ENCODE results near the gene TBR1.

The TBR1 gene

DNA sequence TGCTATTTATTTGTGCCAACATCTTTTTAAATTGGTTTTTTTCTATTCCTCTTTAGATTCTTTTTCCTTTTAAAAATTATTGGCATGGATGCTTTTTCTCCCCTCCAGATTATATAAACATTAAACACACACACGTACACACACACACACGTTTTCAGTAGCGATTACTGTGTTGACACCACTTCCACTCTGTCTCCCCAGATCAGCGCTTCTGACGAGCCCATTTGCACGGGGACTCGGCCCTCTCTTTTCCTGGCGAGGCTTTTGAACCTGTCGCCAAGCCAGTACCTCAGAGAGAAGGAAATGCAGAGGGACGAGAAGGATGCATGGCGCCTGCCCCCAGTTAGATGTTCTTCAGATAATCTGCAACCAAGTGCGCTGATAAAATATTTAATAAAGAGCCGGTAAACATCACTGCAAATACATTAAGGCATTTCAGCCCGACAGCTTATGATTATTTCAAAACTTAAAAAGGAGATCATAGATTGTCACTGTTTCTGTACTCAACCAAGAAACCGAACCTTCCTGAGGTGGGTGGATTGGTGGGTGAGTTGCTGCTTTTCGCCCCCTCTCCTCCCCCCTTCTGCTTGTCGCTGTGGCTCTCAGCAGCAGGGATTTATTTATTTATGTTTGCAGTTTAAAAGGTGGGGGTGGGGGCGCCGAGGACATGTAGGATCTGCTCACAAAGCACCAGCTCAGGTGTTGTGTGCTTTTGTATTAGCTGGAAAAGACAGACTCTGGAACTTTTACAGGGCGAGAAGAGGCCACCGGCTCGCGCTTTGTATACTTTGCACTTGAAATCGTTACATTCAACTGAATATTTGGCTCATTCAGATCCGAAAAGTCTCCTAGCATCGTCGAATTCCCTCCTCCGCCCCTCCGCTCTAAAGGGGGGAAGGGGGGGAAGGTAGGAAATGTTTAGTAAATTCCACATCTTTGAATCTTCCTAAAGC lies 787 bp upstream of the TBR1 start:
- TF ChIP-seq EZH2 (IDR thresholded peaks at IDR 0.05; ENCODE audit: borderline replicate concordance, low read length) = no peak
- TF ChIP-seq, protein P1, sequence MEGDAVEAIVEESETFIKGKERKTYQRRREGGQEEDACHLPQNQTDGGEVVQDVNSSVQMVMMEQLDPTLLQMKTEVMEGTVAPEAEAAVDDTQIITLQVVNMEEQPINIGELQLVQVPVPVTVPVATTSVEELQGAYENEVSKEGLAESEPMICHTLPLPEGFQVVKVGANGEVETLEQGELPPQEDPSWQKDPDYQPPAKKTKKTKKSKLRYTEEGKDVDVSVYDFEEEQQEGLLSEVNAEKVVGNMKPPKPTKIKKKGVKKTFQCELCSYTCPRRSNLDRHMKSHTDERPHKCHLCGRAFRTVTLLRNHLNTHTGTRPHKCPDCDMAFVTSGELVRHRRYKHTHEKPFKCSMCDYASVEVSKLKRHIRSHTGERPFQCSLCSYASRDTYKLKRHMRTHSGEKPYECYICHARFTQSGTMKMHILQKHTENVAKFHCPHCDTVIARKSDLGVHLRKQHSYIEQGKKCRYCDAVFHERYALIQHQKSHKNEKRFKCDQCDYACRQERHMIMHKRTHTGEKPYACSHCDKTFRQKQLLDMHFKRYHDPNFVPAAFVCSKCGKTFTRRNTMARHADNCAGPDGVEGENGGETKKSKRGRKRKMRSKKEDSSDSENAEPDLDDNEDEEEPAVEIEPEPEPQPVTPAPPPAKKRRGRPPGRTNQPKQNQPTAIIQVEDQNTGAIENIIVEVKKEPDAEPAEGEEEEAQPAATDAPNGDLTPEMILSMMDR (IDR thresholded peaks at IDR 0.05; ENCODE audit: low read length) = no peak
- Histone ChIP-seq H3K27me3 (ENCODE audit: insufficient read depth, low read length) (no peaks in the 10 kb centered on the region), H3K4me3 (ENCODE audit: low read depth, low read length, poor library complexity, severe bottlenecking) (peak overlapping the region; percentile 52), H3K4me2 (ENCODE audit: low read length) (peak overlapping the region; percentile 58), H3K9me3 (ENCODE audit: low read length) (no peaks in the 10 kb centered on the region), H3K9me2 (ENCODE audit: low read depth, low read length) (no peaks in the 10 kb centered on the region), H3K9ac (ENCODE audit: low read length) (no peak overlapping the region; the same call in 1 of the 2 replicates), H3F3A (ENCODE audit: insufficient read depth, low read length) (no peaks in the 10 kb centered on the region), H3K79me2 (ENCODE audit: insufficient read depth, low read length) (no peaks in the 10 kb centered on the region), H2AFZ (ENCODE audit: low read length) (no peak overlapping the region), H3K36me3 (ENCODE audit: insufficient read depth, low read length) (peaks cover 12% of the 10 kb centered on the region), H4K20me1 (ENCODE audit: insufficient read depth, low read length) (no peaks in the 10 kb centered on the region), H3K4me1 (ENCODE audit: insufficient read depth, low read length, severe bottlenecking) (peaks cover 21% of the 10 kb centered on the region), H3K27ac (ENCODE audit: low read depth, low read length, poor library complexity, severe bottlenecking) (no peak overlapping the region)

DNA sequence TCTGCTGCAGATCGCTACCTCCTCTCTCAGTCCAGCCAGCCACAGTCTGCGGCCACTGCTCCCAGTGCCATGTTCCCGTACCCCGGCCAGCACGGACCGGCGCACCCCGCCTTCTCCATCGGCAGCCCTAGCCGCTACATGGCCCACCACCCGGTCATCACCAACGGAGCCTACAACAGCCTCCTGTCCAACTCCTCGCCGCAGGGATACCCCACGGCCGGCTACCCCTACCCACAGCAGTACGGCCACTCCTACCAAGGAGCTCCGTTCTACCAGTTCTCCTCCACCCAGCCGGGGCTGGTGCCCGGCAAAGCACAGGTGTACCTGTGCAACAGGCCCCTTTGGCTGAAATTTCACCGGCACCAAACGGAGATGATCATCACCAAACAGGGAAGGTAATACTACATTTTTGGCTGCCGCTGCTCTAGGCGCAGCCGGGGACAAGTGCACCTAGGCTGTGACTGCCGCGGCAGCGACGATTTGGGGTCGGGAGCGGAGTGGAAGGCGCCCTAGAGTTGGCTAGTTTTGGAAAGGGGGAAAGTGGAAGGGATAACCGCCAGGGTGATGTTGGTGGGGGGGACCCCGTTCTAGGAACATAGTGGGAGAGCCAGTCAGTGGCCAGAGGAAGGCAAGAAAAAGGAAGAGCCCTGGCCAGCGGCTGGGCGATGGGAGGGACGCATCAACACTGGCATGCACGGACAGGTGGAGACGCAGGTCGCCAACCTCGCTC lies 776 bp downstream of the TBR1 start:
- TF ChIP-seq, protein P1 (IDR thresholded peaks at IDR 0.05; ENCODE audit: low read length) = no peak
- no peak for TF ChIP-seq EZH2 (IDR thresholded peaks at IDR 0.05; ENCODE audit: borderline replicate concordance, low read length)
- H3K4me2 ChIP-seq (ENCODE audit: low read length) = no peak overlapping the region
- no peaks in the 10 kb centered on the region for H3K79me2 ChIP-seq (ENCODE audit: insufficient read depth, low read length)
- H3K27me3 ChIP-seq (ENCODE audit: insufficient read depth, low read length) = no peaks in the 10 kb centered on the region
- no peak overlapping the region for H3K27ac ChIP-seq (ENCODE audit: low read depth, low read length, poor library complexity, severe bottlenecking)
- H3K9ac ChIP-seq (ENCODE audit: low read length) = no peak overlapping the region
- no peak overlapping the region for H3K4me3 ChIP-seq (ENCODE audit: low read depth, low read length, poor library complexity, severe bottlenecking)
- H3K4me1 ChIP-seq (ENCODE audit: insufficient read depth, low read length, severe bottlenecking) = peaks cover 23% of the 10 kb centered on the region
- 0 out of 2 replicates have a peak, but pooled peaks cover under 1% of the 10 kb centered on the region for H3K36me3 ChIP-seq (ENCODE audit: insufficient read depth, low read length)
- no peak overlapping the region for H2AFZ ChIP-seq (ENCODE audit: low read length)
- H4K20me1 ChIP-seq (ENCODE audit: insufficient read depth, low read length) = no peaks in the 10 kb centered on the region
- H3F3A ChIP-seq (ENCODE audit: insufficient read depth, low read length) = no peaks in the 10 kb centered on the region
- no peaks in the 10 kb centered on the region for H3K9me2 ChIP-seq (ENCODE audit: low read depth, low read length)
- no peaks in the 10 kb centered on the region for H3K9me3 ChIP-seq (ENCODE audit: low read length)

DNA sequence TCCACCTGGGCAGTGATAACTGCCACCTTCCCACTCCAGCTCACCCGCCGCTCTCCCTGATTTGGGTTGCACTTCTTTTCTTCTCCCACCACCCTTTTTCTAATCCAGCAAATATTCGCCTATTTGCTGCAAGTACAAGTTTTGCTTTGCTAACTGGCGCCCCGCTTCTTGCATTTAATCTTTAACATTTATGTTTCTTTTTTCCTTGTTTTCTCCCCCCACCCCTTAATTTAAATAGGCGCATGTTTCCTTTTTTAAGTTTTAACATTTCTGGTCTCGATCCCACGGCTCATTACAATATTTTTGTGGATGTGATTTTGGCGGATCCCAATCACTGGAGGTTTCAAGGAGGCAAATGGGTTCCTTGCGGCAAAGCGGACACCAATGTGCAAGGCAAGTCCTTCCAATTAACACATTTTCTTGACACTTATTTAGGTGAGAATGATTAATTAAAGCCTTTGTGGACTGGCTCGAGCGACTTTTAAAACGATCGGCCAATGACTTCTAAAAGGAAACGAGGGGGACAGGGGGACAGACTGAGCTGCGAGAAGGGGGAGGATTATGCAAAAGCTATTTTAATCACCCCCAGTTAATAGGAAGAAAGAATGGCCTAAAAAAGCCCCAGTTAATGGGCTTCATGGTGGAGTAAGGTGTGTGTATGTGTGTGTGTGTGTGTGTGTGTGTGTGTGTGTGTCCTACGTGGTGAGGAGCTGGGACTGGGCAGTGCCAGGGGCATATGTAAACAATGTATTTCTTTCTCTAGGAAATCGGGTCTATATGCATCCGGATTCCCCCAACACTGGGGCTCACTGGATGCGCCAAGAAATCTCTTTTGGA lies 1.6 kb downstream of the TBR1 start:
- no peaks in the 10 kb centered on the region for H3K79me2 ChIP-seq (ENCODE audit: insufficient read depth, low read length)
- peaks cover 23% of the 10 kb centered on the region for H3K4me1 ChIP-seq (ENCODE audit: insufficient read depth, low read length, severe bottlenecking)
- H3K4me2 ChIP-seq (ENCODE audit: low read length) = no peak overlapping the region
- no peaks in the 10 kb centered on the region for H3K9me3 ChIP-seq (ENCODE audit: low read length)
- no peaks in the 10 kb centered on the region for H3K36me3 ChIP-seq (ENCODE audit: insufficient read depth, low read length)
- H3K27ac ChIP-seq (ENCODE audit: low read depth, low read length, poor library complexity, severe bottlenecking) = no peak overlapping the region
- H3K27me3 ChIP-seq (ENCODE audit: insufficient read depth, low read length) = no peaks in the 10 kb centered on the region
- H3K9ac ChIP-seq (ENCODE audit: low read length) = no peak overlapping the region
- no peaks in the 10 kb centered on the region for H3F3A ChIP-seq (ENCODE audit: insufficient read depth, low read length)
- no peaks in the 10 kb centered on the region for H4K20me1 ChIP-seq (ENCODE audit: insufficient read depth, low read length)
- TF ChIP-seq, protein P1 (IDR thresholded peaks at IDR 0.05; ENCODE audit: low read length) = no peak
- no peak for TF ChIP-seq EZH2 (IDR thresholded peaks at IDR 0.05; ENCODE audit: borderline replicate concordance, low read length)
- H3K9me2 ChIP-seq (ENCODE audit: low read depth, low read length) = no peaks in the 10 kb centered on the region
- no peak overlapping the region for H3K4me3 ChIP-seq (ENCODE audit: low read depth, low read length, poor library complexity, severe bottlenecking)
- no peak overlapping the region for H2AFZ ChIP-seq (ENCODE audit: low read length)
